GM12878 (cell line): ENCODE measurements around the gene LRGUK. TPM values are rescaled to one million over a fixed set of nuclear protein-coding genes. Genes with fewer than 3 reads are reported as not detected.

Experiments
- CEBPZ ChIP-seq: fragments of 150-350 bp; IDR thresholded peaks from 2 replicates; pipeline ENCODE4 v1.6.1; 2016; ENCODE audit warnings: low read depth, low read length
- CHD4 ChIP-seq: fragments of 200-600 bp; sonication (generic); IDR thresholded peaks from 2 replicates; pipeline ENCODE4 v1.6.1; 2016; ENCODE audit warnings: mild to moderate bottlenecking
- HDAC6 ChIP-seq: fragments of 200-600 bp; sonication (generic); IDR thresholded peaks from one replicate; pipeline ENCODE4 v1.8.0; 2017; ENCODE audit warnings: antibody characterized with exemption; ENCODE audit not compliant: unreplicated experiment
- HSF1 ChIP-seq: fragments of 150-350 bp; IDR thresholded peaks from 2 replicates; pipeline ENCODE4 v1.6.1; 2014; ENCODE audit warnings: mild to moderate bottlenecking, low read depth, low read length
- MAX ChIP-seq: IDR thresholded peaks from 2 replicates; pipeline ENCODE4 v1.6.1; 2012; ENCODE audit warnings: low read depth, low read length, improper control_type of control experiment
- RCOR1 ChIP-seq: conservative IDR thresholded peaks from 2 replicates; pipeline ENCODE4 v1.6.1; 2012; ENCODE audit warnings: low read depth, low read length, improper control_type of control experiment
- RUNX3 ChIP-seq: IDR thresholded peaks from 2 replicates; pipeline ENCODE4 v1.6.1; 2012; ENCODE audit warnings: low read length, inconsistent platforms
- SPI1 ChIP-seq: IDR thresholded peaks from 2 replicates; pipeline ENCODE4 v1.6.1; 2011; ENCODE audit warnings: low read depth, mild to moderate bottlenecking, low read length, moderate library complexity, borderline replicate concordance; ENCODE audit not compliant: insufficient read depth
- ZNF217 ChIP-seq: fragments of 450-650 bp; IDR thresholded peaks from 2 replicates; pipeline ENCODE4 v1.6.1; 2017; ENCODE audit warnings: antibody characterized with exemption, mild to moderate bottlenecking
- polyA plus RNA-seq, 11 experiments: library from polyadenylated mRNA; depleted of rRNA in 4 of 11; unstranded in 6 of 11; stranded (reverse) in 5 of 11; fragments of >200 nt; fragmentation: Nextera tagmentation in 4 of 11; fragmentation: Illumina TruSeq in 1 of 11; extraction: Ambion mirVana in 4 of 11; extraction: Trizol in 1 of 11; gene quantifications; 1 replicate in 1 of 11; 2 replicates in 10 of 11; pipeline versions ENCODE4 v1.2.1 to v1.2.3, GENCODE V29; 2011 to 2016; ENCODE audit warnings: inconsistent platforms in 2 of 11, missing spikeins in 2 of 11, low read depth in 1 of 11
- total RNA-seq, 4 experiments: library from RNA; depleted of rRNA in 3 of 4; stranded (reverse); fragments of >200 nt in 3 of 4; fragmentation: Illumina TruSeq in 1 of 4; extraction: Trizol in 1 of 4; gene quantifications; 2 replicates each; pipeline versions ENCODE4 v1.2.1 to v1.2.3, GENCODE V29; 2013 to 2021
- TF ChIP-seq, protein P1 (sequence below): IDR thresholded peaks from 2 replicates; pipeline ENCODE4 v1.6.1; 2011; ENCODE audit warnings: borderline replicate concordance, low read depth, mild to moderate bottlenecking, moderate library complexity, mixed read lengths, low read length; ENCODE audit not compliant: insufficient read depth; ENCODE audit errors: extremely low read length
- TF ChIP-seq, protein P2 (sequence below): IDR thresholded peaks from 2 replicates; pipeline ENCODE4 v1.6.1; 2011; ENCODE audit warnings: low read depth, low read length, improper control_type of control experiment, borderline replicate concordance

The LRGUK gene
- total and polyA plus RNA-seq, 10 of the 15 experiments (the other 5 are each of a cell fraction or from before 2014, with no cell fraction given) = 0.04 to 0.14 (median 0.08) TPM; not detected in 3

GRCh38 chr7:134084488-134085144, 42.5 kb upstream of the LRGUK start (continued):
- TF ChIP-seq MAX (no peak), HDAC6 (no peak), ZNF217 (no peak), RUNX3 (peak; percentile 27; the same call in 1 of the 2 replicates), CEBPZ (no peak), CHD4 (no peak), HSF1 (no peak), SPI1 (peak; percentile 89), RCOR1 (no peak)
- TF ChIP-seq, protein P1, sequence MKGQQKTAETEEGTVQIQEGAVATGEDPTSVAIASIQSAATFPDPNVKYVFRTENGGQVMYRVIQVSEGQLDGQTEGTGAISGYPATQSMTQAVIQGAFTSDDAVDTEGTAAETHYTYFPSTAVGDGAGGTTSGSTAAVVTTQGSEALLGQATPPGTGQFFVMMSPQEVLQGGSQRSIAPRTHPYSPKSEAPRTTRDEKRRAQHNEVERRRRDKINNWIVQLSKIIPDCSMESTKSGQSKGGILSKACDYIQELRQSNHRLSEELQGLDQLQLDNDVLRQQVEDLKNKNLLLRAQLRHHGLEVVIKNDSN = no peak
- TF ChIP-seq, protein P2, sequence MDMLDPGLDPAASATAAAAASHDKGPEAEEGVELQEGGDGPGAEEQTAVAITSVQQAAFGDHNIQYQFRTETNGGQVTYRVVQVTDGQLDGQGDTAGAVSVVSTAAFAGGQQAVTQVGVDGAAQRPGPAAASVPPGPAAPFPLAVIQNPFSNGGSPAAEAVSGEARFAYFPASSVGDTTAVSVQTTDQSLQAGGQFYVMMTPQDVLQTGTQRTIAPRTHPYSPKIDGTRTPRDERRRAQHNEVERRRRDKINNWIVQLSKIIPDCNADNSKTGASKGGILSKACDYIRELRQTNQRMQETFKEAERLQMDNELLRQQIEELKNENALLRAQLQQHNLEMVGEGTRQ = no peak
